ENCODE results near the gene PPIL4.

DNA sequence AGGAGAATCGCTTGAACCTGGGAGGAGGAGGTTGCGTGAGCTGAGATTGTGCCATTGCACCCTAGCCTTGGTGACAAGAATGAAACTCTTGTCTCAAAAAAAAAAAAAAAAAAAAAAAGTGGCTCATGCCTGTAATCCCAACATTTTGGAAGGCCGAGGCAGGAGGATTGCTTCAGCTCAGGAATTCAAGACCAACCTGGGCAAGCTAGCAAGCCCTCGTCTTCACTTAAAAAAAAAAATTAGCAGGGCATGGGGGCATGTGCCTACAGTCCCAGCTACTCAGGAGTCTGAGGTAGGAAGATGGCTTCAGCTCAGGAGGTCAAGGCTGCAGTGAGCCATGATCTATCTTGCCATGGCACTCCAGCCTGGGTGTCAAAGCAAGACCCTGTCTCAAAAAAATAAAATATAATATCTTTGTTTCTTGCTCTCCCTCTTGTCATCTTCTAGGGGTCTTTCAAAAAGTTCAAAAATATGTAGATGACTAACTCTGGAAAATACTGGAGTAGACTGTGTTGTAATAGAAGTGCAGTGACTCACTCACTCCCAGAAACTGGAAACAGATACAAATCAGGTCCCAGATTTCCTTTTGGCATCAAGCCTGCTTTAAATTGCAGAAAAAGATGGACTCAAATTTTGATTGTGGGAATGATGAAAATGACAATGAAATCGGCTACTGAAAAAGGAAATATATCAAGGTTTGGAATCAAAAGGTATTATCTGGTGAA lies 17.5 kb upstream of the PPIL4 start:
- TF ChIP-seq CTCF (conservative IDR thresholded peaks at IDR 0.05; ENCODE audit: low read depth, low read length) (no peak), EZH2 (IDR thresholded peaks at IDR 0.05; ENCODE audit: borderline replicate concordance, low read depth, low read length, poor library complexity, severe bottlenecking) (no peak)

Measured in A673 (cell line).